Activated T-cell treated with anti-CD3 and anti-CD28 coated beads for 24 hours (primary cell): ENCODE data around the gene PCDHGC5.
A peak's percentile ranks its signal among the peaks of the same experiment; 100 is the strongest.

ENCODE experiments used
- DNase-seq: peaks from one replicate; pipeline ENCODE4 v3.0.0-alpha.2; 2020; ENCODE audit warnings: low read depth

Gene PCDHGC5

GRCh38 chr5:141512911-141513626, 24.2 kb downstream of the PCDHGC5 start:
- DNase-seq: no peak

- DNase-seq: peak; percentile 60
Measured at GRCh38 chr5:141513627-141514329, 24.9 kb downstream of the PCDHGC5 start.

GRCh38 chr5:141514330-141515133, 25.7 kb downstream of the PCDHGC5 start:
- no peak for DNase-seq

- no peak for DNase-seq
Measured at GRCh38 chr5:141515141-141515540, 26.3 kb downstream of the PCDHGC5 start.

- no peak for DNase-seq
Measured at GRCh38 chr5:141515946-141516671, 27.2 kb downstream of the PCDHGC5 start.

- no peak for DNase-seq
Measured at GRCh38 chr5:141516672-141517025, 27.8 kb downstream of the PCDHGC5 start.

- no peak for DNase-seq
Measured at GRCh38 chr5:141517312-141517711, 28.4 kb downstream of the PCDHGC5 start.

- no peak for DNase-seq
Measured at GRCh38 chr5:141517880-141518617, 29.2 kb downstream of the PCDHGC5 start.

GRCh38 chr5:141518618-141519015, 29.7 kb downstream of the PCDHGC5 start:
- DNase-seq: no peak

- no peak for DNase-seq
Measured at GRCh38 chr5:141519605-141520565, 31.0 kb downstream of the PCDHGC5 start.

- DNase-seq: no peak
Measured at GRCh38 chr5:141521244-141521781, 32.4 kb downstream of the PCDHGC5 start.

GRCh38 chr5:141522301-141522700, 33.4 kb downstream of the PCDHGC5 start:
- no peak for DNase-seq

GRCh38 chr5:141523991-141524390, 35.1 kb downstream of the PCDHGC5 start:
- DNase-seq: no peak

GRCh38 chr5:141524604-141525597, 36.0 kb downstream of the PCDHGC5 start:
- peak; percentile 20 for DNase-seq

- no peak for DNase-seq
Measured at GRCh38 chr5:141525653-141526052, 36.8 kb downstream of the PCDHGC5 start.

- no peak for DNase-seq
Measured at GRCh38 chr5:141527426-141527825, 38.5 kb downstream of the PCDHGC5 start.

- DNase-seq: no peak
Measured at GRCh38 chr5:141528291-141528984, 39.6 kb downstream of the PCDHGC5 start.

- DNase-seq: no peak
Measured at GRCh38 chr5:141529002-141529401, 40.1 kb downstream of the PCDHGC5 start.
